ENCODE data around the gene CLIP2.

- TF ChIP-seq CTCF (IDR thresholded peaks at IDR 0.05) (no peak), POLR2AphosphoS5 (IDR thresholded peaks at IDR 0.05; ENCODE audit: low read depth, low read length) (no peak), TCF7L2 (IDR thresholded peaks at IDR 0.05; ENCODE audit: low read depth, low read length) (no peak), SIN3A (IDR thresholded peaks at IDR 0.05; ENCODE audit: borderline replicate concordance, insufficient read depth, low read depth, low read length) (no peak)
Observed at GRCh38 chr7:74246497-74246896, 42.7 kb upstream of the CLIP2 start.

Measured in Panc1 (cell line).